Osteoblast (primary cell): ENCODE measurements around the gene GRIN2C. TPM values are rescaled to one million over a fixed set of nuclear protein-coding genes. Genes with fewer than 3 reads are reported as not detected.

Source experiments
- DNase-seq: peaks from one replicate; pipeline ENCODE4 v3.0.0; 2011; ENCODE audit warnings: low spot score, mixed read lengths; ENCODE audit not compliant: insufficient read length; ENCODE audit errors: missing footprints
- H2AFZ ChIP-seq: 2 replicates; pipeline ENCODE4 v1.6.0; 2011; ENCODE audit warnings: mild to moderate bottlenecking, low read length
- H3K27ac ChIP-seq: 2 replicates; pipeline ENCODE4 v1.5.1; 2011; ENCODE audit warnings: mild to moderate bottlenecking, low read depth, low read length, moderate library complexity
- H3K27me3 ChIP-seq: 2 replicates; pipeline ENCODE4 v1.6.0; 2012; ENCODE audit warnings: mild to moderate bottlenecking, control low read depth, inconsistent platforms, low read length, moderate library complexity; ENCODE audit not compliant: insufficient read depth
- H3K36me3 ChIP-seq: 2 replicates; pipeline ENCODE4 v1.5.1; 2011; ENCODE audit warnings: mild to moderate bottlenecking, low read length, control low read depth, moderate library complexity; ENCODE audit not compliant: insufficient read depth
- H3K4me1 ChIP-seq: 2 replicates; pipeline ENCODE4 v1.5.1; 2011; ENCODE audit warnings: mild to moderate bottlenecking, low read length, control low read depth, moderate library complexity; ENCODE audit not compliant: insufficient read depth
- H3K4me2 ChIP-seq: 2 replicates; pipeline ENCODE4 v1.6.0; 2011; ENCODE audit warnings: mild to moderate bottlenecking, low read length; ENCODE audit not compliant: insufficient read depth
- H3K4me3 ChIP-seq: fragments of 200-600 bp; sonication (generic); 3 replicates; pipeline ENCODE4 v1.5.1; 2012; ENCODE audit warnings: mild to moderate bottlenecking, low read length, inconsistent platforms; ENCODE audit not compliant: insufficient read depth
- H3K79me2 ChIP-seq: 2 replicates; pipeline ENCODE4 v1.6.0; 2012; ENCODE audit warnings: mild to moderate bottlenecking, low read length, control low read depth, inconsistent platforms; ENCODE audit not compliant: insufficient read depth
- H3K9me3 ChIP-seq: 2 replicates; pipeline ENCODE4 v1.5.1; 2011; ENCODE audit warnings: low read depth, low read length, control low read depth
- H4K20me1 ChIP-seq: 2 replicates; pipeline ENCODE4 v1.6.0; 2012; ENCODE audit warnings: mild to moderate bottlenecking, low read length, control low read depth; ENCODE audit not compliant: insufficient read depth
- total RNA-seq: library from RNA; depleted of rRNA; stranded (reverse); fragments of >200 nt; gene quantifications from 2 replicates; pipeline ENCODE4 v1.2.3, GENCODE V29; 2012
- TF ChIP-seq, protein P1 (sequence below): IDR thresholded peaks from 2 replicates; pipeline ENCODE4 v1.5.1; 2011; ENCODE audit warnings: mild to moderate bottlenecking, low read depth, low read length, moderate library complexity; ENCODE audit errors: extremely low read depth

GRIN2C gene
- total RNA-seq, 1 donor, result 0.72 TPM

DNA sequence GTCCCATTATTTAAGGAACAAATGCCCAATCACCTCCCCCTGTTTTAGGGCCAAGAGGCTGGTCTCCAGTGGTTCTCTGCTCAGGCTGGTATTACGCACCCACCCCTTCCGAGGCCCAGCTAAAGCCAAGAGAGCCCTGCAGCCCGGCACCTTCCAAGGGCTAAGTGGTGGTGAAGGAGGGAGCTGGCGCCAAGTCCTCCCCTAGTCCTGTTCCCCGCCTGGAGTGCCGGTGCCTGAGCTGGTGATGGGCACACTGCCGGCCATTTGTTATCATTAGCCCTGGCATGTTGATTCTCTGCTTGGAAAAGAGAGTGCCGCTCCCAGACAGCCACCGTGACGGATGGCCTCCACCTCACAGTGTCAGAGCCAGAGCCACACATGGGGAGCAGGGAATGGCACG is 31.9 kb downstream of the GRIN2C start:
- no peaks in the 10 kb centered on the region for H3K79me2 ChIP-seq
- TF ChIP-seq, protein P1, sequence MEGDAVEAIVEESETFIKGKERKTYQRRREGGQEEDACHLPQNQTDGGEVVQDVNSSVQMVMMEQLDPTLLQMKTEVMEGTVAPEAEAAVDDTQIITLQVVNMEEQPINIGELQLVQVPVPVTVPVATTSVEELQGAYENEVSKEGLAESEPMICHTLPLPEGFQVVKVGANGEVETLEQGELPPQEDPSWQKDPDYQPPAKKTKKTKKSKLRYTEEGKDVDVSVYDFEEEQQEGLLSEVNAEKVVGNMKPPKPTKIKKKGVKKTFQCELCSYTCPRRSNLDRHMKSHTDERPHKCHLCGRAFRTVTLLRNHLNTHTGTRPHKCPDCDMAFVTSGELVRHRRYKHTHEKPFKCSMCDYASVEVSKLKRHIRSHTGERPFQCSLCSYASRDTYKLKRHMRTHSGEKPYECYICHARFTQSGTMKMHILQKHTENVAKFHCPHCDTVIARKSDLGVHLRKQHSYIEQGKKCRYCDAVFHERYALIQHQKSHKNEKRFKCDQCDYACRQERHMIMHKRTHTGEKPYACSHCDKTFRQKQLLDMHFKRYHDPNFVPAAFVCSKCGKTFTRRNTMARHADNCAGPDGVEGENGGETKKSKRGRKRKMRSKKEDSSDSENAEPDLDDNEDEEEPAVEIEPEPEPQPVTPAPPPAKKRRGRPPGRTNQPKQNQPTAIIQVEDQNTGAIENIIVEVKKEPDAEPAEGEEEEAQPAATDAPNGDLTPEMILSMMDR, result no peak
- H2AFZ ChIP-seq, result no peak overlapping the region
- no peaks in the 10 kb centered on the region for H3K4me1 ChIP-seq
- peaks cover 2% of the 10 kb centered on the region for H3K36me3 ChIP-seq
- no peak overlapping the region for H3K27ac ChIP-seq
- DNase-seq, result no peak
- H3K4me3 ChIP-seq, result no peak overlapping the region
- H4K20me1 ChIP-seq, result peaks cover 5% of the 10 kb centered on the region
- no peak overlapping the region for H3K4me2 ChIP-seq
- H3K27me3 ChIP-seq, result no peaks in the 10 kb centered on the region
- no peaks in the 10 kb centered on the region for H3K9me3 ChIP-seq

DNA sequence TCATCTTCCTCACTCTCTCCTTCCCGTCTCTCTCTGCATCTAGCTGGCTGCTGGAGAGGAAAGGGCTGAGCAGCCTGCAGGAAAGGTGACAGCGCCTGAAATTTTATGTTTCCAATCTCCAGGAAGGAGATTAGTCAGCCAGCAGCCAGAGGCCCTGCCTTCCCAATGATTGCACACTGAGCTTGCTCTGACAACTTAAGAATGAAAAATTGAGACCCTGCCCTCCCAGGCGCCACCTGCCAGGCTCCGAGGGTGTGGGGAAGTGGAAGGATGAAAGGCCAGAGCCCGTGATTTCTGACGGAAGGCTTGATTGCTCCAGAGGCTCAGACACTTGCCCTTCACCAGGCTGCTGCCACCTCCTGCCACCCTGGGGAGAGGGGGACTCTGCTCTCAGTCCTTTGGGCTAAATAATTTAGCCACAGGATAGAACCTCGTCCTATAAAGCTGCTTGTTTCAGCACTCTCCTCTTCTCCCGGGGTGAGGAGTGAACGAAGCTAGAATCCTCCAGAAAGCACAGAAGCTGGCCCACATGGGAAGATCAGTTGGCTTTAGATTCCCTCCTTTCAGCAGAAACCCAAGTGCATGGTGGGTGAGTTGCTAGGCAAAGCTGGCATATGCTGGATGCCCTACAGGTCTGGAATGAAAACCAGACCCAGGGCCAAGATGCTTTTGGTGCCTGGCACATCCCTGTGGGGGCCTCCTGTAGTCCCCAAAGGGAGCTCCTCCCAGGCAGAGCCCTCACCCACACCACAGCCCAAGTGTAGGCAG is 33.5 kb downstream of the GRIN2C start:
- no peak overlapping the region for H3K4me3 ChIP-seq
- H3K4me1 ChIP-seq, result no peaks in the 10 kb centered on the region
- no peak overlapping the region for H3K27ac ChIP-seq
- TF ChIP-seq, protein P1, result no peak
- no peak overlapping the region for H3K4me2 ChIP-seq
- H2AFZ ChIP-seq, result no peak overlapping the region
- H3K79me2 ChIP-seq, result no peaks in the 10 kb centered on the region
- no peaks in the 10 kb centered on the region for H3K9me3 ChIP-seq
- H3K36me3 ChIP-seq, result peaks cover 2% of the 10 kb centered on the region
- H3K27me3 ChIP-seq, result no peaks in the 10 kb centered on the region
- DNase-seq, result no peak
- H4K20me1 ChIP-seq, result no peaks in the 10 kb centered on the region

DNA sequence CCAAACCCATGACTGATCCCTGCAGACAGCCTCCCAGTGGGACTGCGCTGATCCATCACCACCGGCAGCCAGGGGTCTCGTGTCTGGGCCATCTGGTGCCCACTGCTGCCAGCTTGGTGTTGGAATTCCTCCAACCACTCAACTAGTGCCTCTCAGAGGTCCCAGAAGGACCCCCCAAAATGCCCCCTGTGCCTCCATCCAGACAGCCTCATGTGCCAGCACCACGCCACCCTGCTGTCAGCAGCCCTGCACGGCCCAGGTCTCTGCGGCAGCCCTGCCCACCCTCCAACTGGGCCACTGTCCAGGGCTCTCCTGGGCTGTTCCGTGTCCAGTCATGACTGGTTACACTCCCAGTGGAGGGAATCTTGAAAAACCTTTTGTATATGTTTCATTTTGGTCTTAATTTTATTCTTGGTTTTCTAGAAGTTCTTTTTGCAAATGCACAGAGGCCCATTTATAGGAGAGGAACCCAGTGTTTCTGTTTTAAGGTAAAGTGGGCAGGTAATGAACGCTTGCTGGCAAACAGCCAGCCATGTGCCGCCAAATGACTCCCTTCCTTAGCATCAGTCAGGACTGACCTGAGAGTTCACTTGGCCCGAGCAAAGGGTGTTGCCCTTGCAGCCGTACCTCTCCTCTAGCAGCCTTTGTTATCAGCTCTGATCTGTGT is 34.6 kb downstream of the GRIN2C start:
- Histone ChIP-seq H3K4me3 (no peak overlapping the region), H2AFZ (no peak overlapping the region), H3K27me3 (no peaks in the 10 kb centered on the region), H3K4me2 (no peak overlapping the region), H3K36me3 (peaks cover 7% of the 10 kb centered on the region), H3K9me3 (no peaks in the 10 kb centered on the region), H3K79me2 (no peaks in the 10 kb centered on the region), H4K20me1 (no peaks in the 10 kb centered on the region), H3K27ac (no peak overlapping the region), H3K4me1 (no peaks in the 10 kb centered on the region)
- TF ChIP-seq, protein P1, result no peak
- DNase-seq, result no peak

DNA sequence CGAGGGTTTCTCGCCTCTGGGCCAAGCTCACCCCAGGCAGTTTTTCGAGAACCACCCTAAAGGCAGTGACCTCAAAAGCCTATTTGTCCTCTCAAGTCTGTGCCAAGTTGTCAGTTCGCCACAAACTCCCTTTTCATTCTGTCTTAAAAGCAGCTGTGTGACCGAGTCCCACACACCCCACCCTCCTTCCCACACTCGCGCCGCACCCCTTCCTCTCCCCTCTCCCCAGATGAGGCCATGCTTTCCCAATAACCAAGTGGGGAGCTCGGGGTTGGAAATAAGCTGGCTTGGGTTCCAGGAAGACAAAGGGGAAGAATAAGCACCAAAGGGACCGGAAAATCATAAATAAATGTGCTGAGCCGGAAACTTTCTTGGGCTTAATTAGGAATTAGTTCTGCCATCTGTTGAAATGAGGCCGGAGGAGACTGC is 36.7 kb downstream of the GRIN2C start:
- Histone ChIP-seq H4K20me1 (peaks cover 4% of the 10 kb centered on the region), H3K9me3 (no peaks in the 10 kb centered on the region), H3K4me2 (no peak overlapping the region), H2AFZ (no peak overlapping the region), H3K27me3 (no peaks in the 10 kb centered on the region), H3K79me2 (no peaks in the 10 kb centered on the region), H3K4me1 (no peaks in the 10 kb centered on the region), H3K4me3 (no peak overlapping the region), H3K36me3 (peaks cover 7% of the 10 kb centered on the region), H3K27ac (no peak overlapping the region)
- DNase-seq, result no peak
- TF ChIP-seq, protein P1, result no peak
